GM06990 (cell line): ENCODE results near the gene CCSER1.

Experiments used
- DNase-seq: peaks from one replicate; pipeline ENCODE4 v3.0.0-alpha.2; 2011; ENCODE audit not compliant: insufficient read length; ENCODE audit errors: extremely low read depth
- H3K27me3 ChIP-seq: replicated peaks from 2 replicates; pipeline ENCODE4 v1.6.0; 2011; ENCODE audit warnings: low read length; ENCODE audit not compliant: control insufficient read depth, insufficient read depth
- H3K36me3 ChIP-seq: 2 replicates; pipeline ENCODE4 v1.5.1; 2011; ENCODE audit warnings: low read length; ENCODE audit not compliant: control insufficient read depth, insufficient read depth
- H3K4me3 ChIP-seq: replicated peaks from 2 replicates; pipeline ENCODE4 v1.5.1; 2011; ENCODE audit warnings: low read depth, mild to moderate bottlenecking, control low read depth, low read length
- TF ChIP-seq, protein P1 (sequence below): IDR thresholded peaks from 2 replicates; pipeline ENCODE4 v1.5.1; 2011; ENCODE audit warnings: low read length, control low read depth, mild to moderate bottlenecking, inconsistent platforms; ENCODE audit not compliant: insufficient read depth, poor library complexity, severe bottlenecking

The CCSER1 gene

GRCh38 chr4:90127706-90128345 lies 632 bp downstream of the CCSER1 start:
- no peaks in the 10 kb centered on the region for H3K27me3 ChIP-seq
- peak; percentile 32 for DNase-seq
- H3K4me3 ChIP-seq = peak overlapping the region; percentile 60
- H3K36me3 ChIP-seq = no peaks in the 10 kb centered on the region
- TF ChIP-seq, protein P1, sequence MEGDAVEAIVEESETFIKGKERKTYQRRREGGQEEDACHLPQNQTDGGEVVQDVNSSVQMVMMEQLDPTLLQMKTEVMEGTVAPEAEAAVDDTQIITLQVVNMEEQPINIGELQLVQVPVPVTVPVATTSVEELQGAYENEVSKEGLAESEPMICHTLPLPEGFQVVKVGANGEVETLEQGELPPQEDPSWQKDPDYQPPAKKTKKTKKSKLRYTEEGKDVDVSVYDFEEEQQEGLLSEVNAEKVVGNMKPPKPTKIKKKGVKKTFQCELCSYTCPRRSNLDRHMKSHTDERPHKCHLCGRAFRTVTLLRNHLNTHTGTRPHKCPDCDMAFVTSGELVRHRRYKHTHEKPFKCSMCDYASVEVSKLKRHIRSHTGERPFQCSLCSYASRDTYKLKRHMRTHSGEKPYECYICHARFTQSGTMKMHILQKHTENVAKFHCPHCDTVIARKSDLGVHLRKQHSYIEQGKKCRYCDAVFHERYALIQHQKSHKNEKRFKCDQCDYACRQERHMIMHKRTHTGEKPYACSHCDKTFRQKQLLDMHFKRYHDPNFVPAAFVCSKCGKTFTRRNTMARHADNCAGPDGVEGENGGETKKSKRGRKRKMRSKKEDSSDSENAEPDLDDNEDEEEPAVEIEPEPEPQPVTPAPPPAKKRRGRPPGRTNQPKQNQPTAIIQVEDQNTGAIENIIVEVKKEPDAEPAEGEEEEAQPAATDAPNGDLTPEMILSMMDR = no peak

GRCh38 chr4:90128961-90129495 lies 1.8 kb downstream of the CCSER1 start:
- no peaks in the 10 kb centered on the region for H3K27me3 ChIP-seq
- peak; percentile 3 for DNase-seq
- H3K36me3 ChIP-seq = no peaks in the 10 kb centered on the region
- H3K4me3 ChIP-seq = peak overlapping the region; percentile 60
- TF ChIP-seq, protein P1 = no peak

DNA sequence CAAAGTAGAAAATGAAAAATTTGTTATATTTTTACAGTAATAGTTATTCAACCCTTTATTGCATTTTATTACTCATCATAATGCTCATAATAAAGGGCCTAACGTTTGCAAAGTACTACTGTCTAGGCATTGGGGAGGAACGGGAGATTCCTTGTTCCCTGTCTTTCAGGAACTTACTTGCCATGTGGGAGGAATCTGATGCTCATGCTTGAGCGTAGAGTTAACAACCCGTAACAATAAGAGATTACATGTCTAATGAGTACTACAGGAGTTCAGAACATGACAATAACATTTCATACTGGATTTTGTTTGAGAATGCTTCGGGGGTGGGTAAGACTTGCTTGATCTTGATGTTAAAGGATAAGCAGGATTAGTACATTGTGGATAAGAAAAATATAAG lies 2.9 kb downstream of the CCSER1 start:
- H3K27me3 ChIP-seq = no peaks in the 10 kb centered on the region
- no peak for DNase-seq
- no peak overlapping the region for H3K4me3 ChIP-seq
- H3K36me3 ChIP-seq = no peaks in the 10 kb centered on the region
- TF ChIP-seq, protein P1 = no peak

DNA sequence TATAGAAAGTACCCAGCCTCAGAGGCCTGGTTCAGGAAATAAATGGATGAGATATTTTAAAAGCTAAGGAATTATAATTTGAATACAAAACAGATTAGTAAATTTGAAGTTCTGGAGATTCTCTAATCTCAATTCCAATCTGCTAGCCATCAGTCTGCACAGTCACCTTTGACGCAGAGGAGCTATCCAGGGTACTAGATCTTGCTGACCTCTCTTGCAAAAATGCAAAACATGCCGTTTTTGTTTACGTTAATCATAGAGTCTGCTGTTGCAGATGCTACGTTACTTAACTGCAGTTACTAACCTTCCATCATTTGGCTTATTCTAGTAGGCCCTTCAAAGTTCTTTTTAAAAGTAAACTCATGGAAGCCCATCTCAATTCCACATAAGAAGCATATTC lies 10.4 kb downstream of the CCSER1 start:
- TF ChIP-seq, protein P1 = no peak
- DNase-seq = no peak
- H3K36me3 ChIP-seq = no peaks in the 10 kb centered on the region

DNA sequence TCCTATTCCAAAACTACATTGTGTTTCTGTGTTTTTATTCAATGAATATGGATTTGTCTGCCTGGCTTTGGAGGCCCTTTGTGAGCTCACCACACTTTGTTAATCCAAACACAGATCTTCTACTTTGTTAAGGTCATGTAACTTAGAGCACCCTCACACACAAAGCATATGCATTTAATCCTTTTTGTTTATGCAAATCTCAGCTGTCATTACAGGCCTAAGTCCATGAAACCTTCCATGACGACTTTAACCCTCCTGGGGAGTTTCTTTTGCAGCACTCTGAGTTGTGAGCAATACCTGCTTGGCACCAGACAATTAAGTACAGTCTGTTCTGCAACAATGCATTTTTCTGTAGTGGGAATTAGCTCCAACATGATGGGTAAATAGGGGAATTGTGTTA lies 14.9 kb downstream of the CCSER1 start:
- no peak overlapping the region for H3K4me3 ChIP-seq
- TF ChIP-seq, protein P1 = no peak
- no peaks in the 10 kb centered on the region for H3K36me3 ChIP-seq
- no peaks in the 10 kb centered on the region for H3K27me3 ChIP-seq
- DNase-seq = no peak

More for the DNA sequence above, 10.4 kb downstream of the CCSER1 start:
- no peak overlapping the region for H3K4me3 ChIP-seq
- H3K27me3 ChIP-seq = no peaks in the 10 kb centered on the region
